ENCODE results near the gene SLC12A8.

The SLC12A8 gene

GRCh38 chr3:125213946-125214542 is 1.5 kb upstream of the SLC12A8 start:
- no peak for DNase-seq

- DNase-seq: no peak
Observed at GRCh38 chr3:125213364-125213755, 812 bp upstream of the SLC12A8 start.

- DNase-seq: no peak
Observed at GRCh38 chr3:125212091-125212508, 448 bp downstream of the SLC12A8 start.

- no peak for DNase-seq
Observed at GRCh38 chr3:125211523-125212090, 941 bp downstream of the SLC12A8 start.

- DNase-seq: no peak
Observed at GRCh38 chr3:125207949-125208568, 4.5 kb downstream of the SLC12A8 start.

GRCh38 chr3:125207507-125207906 is 5.0 kb downstream of the SLC12A8 start:
- no peak for DNase-seq

- DNase-seq: no peak
Observed at GRCh38 chr3:125206934-125207333, 5.6 kb downstream of the SLC12A8 start.

- no peak for DNase-seq
Observed at GRCh38 chr3:125203731-125204130, 8.8 kb downstream of the SLC12A8 start.

- DNase-seq: no peak
Observed at GRCh38 chr3:125202197-125202596, 10.4 kb downstream of the SLC12A8 start.

GRCh38 chr3:125200731-125201139 is 11.8 kb downstream of the SLC12A8 start:
- DNase-seq: no peak

GRCh38 chr3:125194849-125195601 is 17.5 kb downstream of the SLC12A8 start:
- no peak for DNase-seq

GRCh38 chr3:125194061-125194848 is 18.3 kb downstream of the SLC12A8 start:
- no peak for DNase-seq

GRCh38 chr3:125192190-125193035 is 20.1 kb downstream of the SLC12A8 start:
- DNase-seq: no peak

- DNase-seq: no peak
Observed at GRCh38 chr3:125191730-125192129, 20.8 kb downstream of the SLC12A8 start.

- DNase-seq: no peak
Observed at GRCh38 chr3:125191256-125191655, 21.3 kb downstream of the SLC12A8 start.

GRCh38 chr3:125190786-125191185 is 21.8 kb downstream of the SLC12A8 start:
- DNase-seq: no peak

- DNase-seq: no peak
Observed at GRCh38 chr3:125189378-125190165, 23.0 kb downstream of the SLC12A8 start.

- no peak for DNase-seq
Observed at GRCh38 chr3:125188955-125189354, 23.6 kb downstream of the SLC12A8 start.

- DNase-seq: no peak
Observed at GRCh38 chr3:125187599-125187910, 25.0 kb downstream of the SLC12A8 start.

GRCh38 chr3:125186800-125187598 is 25.5 kb downstream of the SLC12A8 start:
- DNase-seq: no peak

Measured in activated effector memory CD4-positive, alpha-beta T cell treated with anti-CD3 and anti-CD28 coated beads, Interleukin-2, amount 50 U/mL, for 16 hours (primary cell).